Fibroblast of lung (primary cell): ENCODE results near the gene PELO. TPM values are rescaled to one million over a fixed set of nuclear protein-coding genes. Genes with fewer than 3 reads are reported as not detected.
A peak's percentile ranks its signal among the peaks of the same experiment; 100 is the strongest.

ENCODE experiments used
- DNase-seq, 2 donors: peaks; one replicate each; pipeline versions ENCODE4 v3.0.0 to v3.0.0-alpha.2; 2010; ENCODE audit warnings: low read depth in 2 of 2
- H2AFZ ChIP-seq: 2 replicates; pipeline ENCODE4 v1.5.1; 2012; ENCODE audit warnings: low read length, control low read depth, inconsistent platforms
- H3K27ac ChIP-seq: 2 replicates; pipeline ENCODE4 v1.5.1; 2011; ENCODE audit warnings: low read length, control low read depth; ENCODE audit not compliant: insufficient read depth
- H3K27me3 ChIP-seq: 2 replicates; pipeline ENCODE4 v1.5.1; 2011; ENCODE audit warnings: mild to moderate bottlenecking, low read length; ENCODE audit not compliant: control insufficient read depth, insufficient read depth
- H3K36me3 ChIP-seq: 2 replicates; pipeline ENCODE4 v1.5.1; 2011; ENCODE audit warnings: low read length; ENCODE audit not compliant: control insufficient read depth, insufficient read depth
- H3K4me1 ChIP-seq: 2 replicates; pipeline ENCODE4 v1.5.1; 2011; ENCODE audit warnings: low read length; ENCODE audit not compliant: control insufficient read depth, insufficient read depth; ENCODE audit errors: extremely low read depth
- H3K4me2 ChIP-seq: 2 replicates; pipeline ENCODE4 v1.5.1; 2011; ENCODE audit warnings: low read length, control low read depth; ENCODE audit not compliant: insufficient read depth; ENCODE audit errors: extremely low read depth
- H3K4me3 ChIP-seq, 4 experiments: fragments of 200-600 bp in 1 of 4; sonication (generic) in 1 of 4; replicated peaks in 1 of 4; 2 replicates each; pipeline ENCODE4 v1.5.1; 2011 to 2016; ENCODE audit warnings: low read length in 4 of 4, low read depth in 3 of 4, mild to moderate bottlenecking in 3 of 4, control low read depth in 2 of 4, inconsistent platforms in 1 of 4, mixed read lengths in 1 of 4; ENCODE audit not compliant: insufficient read depth in 1 of 4; ENCODE audit errors: control extremely low read depth in 1 of 4
- H3K79me2 ChIP-seq: 2 replicates; pipeline ENCODE4 v1.5.1; 2012; ENCODE audit warnings: mild to moderate bottlenecking, low read length, inconsistent platforms; ENCODE audit not compliant: control insufficient read depth, insufficient read depth
- H3K9ac ChIP-seq: 2 replicates; pipeline ENCODE4 v1.5.1; 2011; ENCODE audit warnings: mild to moderate bottlenecking, low read length, control low read depth; ENCODE audit not compliant: insufficient read depth
- H3K9me3 ChIP-seq: 2 replicates; pipeline ENCODE4 v1.5.1; 2012; ENCODE audit warnings: low read depth, low read length; ENCODE audit not compliant: control insufficient read depth, insufficient read depth
- H4K20me1 ChIP-seq: 2 replicates; pipeline ENCODE4 v1.5.1; 2011; ENCODE audit warnings: low read length; ENCODE audit not compliant: control insufficient read depth, insufficient read depth; ENCODE audit errors: extremely low read depth
- CTCF ChIP-seq, 2 donors: IDR thresholded peaks in 1 of 2; conservative IDR thresholded peaks in 1 of 2; 1 replicate in 1 of 2; 2 replicates in 1 of 2; pipeline ENCODE4 v1.5.1; 2011 to 2012; ENCODE audit warnings: low read length in 2 of 2, control low read depth in 1 of 2, inconsistent platforms in 1 of 2, low read depth in 1 of 2, mild to moderate bottlenecking in 1 of 2
- EZH2 ChIP-seq: IDR thresholded peaks from 2 replicates; pipeline ENCODE4 v1.5.1; 2012; ENCODE audit warnings: low read length, control low read depth, mild to moderate bottlenecking; ENCODE audit errors: missing control alignments
- polyA plus RNA-seq, 2 donors: library from polyadenylated mRNA; depleted of rRNA in 1 of 2; stranded (reverse) in 1 of 2; unstranded in 1 of 2; fragments of >200 nt; gene quantifications; 2 replicates each; pipeline ENCODE4 v1.2.1, GENCODE V29; 2011 to 2012; ENCODE audit warnings: missing spikeins in 1 of 2
- total RNA-seq: library from RNA; depleted of rRNA; stranded (reverse); fragments of >200 nt; gene quantifications from 2 replicates; pipeline ENCODE4 v1.2.1, GENCODE V29; 2014

The PELO gene
- total and polyA plus RNA-seq, 2 donors (not counting 1 experiment from before 2014, with no cell fraction given): 30.5 to 45.2 TPM

GRCh38 chr5:52789851-52790250 is 2.1 kb downstream of the PELO start:
- no peaks in the 10 kb centered on the region for H4K20me1 ChIP-seq
- H3K9ac ChIP-seq: no peak overlapping the region
- peak in 1 of 2 donors; percentile 17 for DNase-seq
- TF ChIP-seq EZH2: no peak
- H3K4me2 ChIP-seq: peak overlapping the region; percentile 81
- no peak overlapping the region for H3K27ac ChIP-seq
- peaks cover 2% of the 10 kb centered on the region for H3K36me3 ChIP-seq
- no peak overlapping the region for H2AFZ ChIP-seq
- peaks cover 47% of the 10 kb centered on the region for H3K79me2 ChIP-seq
- no peaks in the 10 kb centered on the region for H3K9me3 ChIP-seq
- H3K4me1 ChIP-seq: peaks cover 2% of the 10 kb centered on the region
- H3K27me3 ChIP-seq: no peaks in the 10 kb centered on the region
- peak overlapping the region; percentile 73 to 91 (median 80) for H3K4me3 ChIP-seq

- H3K4me1 ChIP-seq: peaks cover 2% of the 10 kb centered on the region
- no peak overlapping the region for H3K4me2 ChIP-seq
- no peak for DNase-seq
- H3K9ac ChIP-seq: no peak overlapping the region
- H4K20me1 ChIP-seq: no peaks in the 10 kb centered on the region
- H3K79me2 ChIP-seq: peaks cover 54% of the 10 kb centered on the region
- H3K36me3 ChIP-seq: peaks cover 2% of the 10 kb centered on the region
- no peak overlapping the region for H3K4me3 ChIP-seq
- H3K27me3 ChIP-seq: no peaks in the 10 kb centered on the region
- TF ChIP-seq EZH2 (no peak), CTCF (conservative IDR thresholded peaks at IDR 0.05 in 1 of 2, IDR thresholded peaks at IDR 0.05 in 1 of 2; ENCODE audit: low read depth in 1 of 2, low read length in 2 of 2) (no peak)
- no peaks in the 10 kb centered on the region for H3K9me3 ChIP-seq
- H3K27ac ChIP-seq: no peak overlapping the region
- no peak overlapping the region for H2AFZ ChIP-seq
Observed at GRCh38 chr5:52791366-52791765, 3.6 kb downstream of the PELO start.

GRCh38 chr5:52794519-52794918 is 6.8 kb downstream of the PELO start:
- no peak overlapping the region for H3K4me3 ChIP-seq
- H3K36me3 ChIP-seq: peaks cover 2% of the 10 kb centered on the region
- H2AFZ ChIP-seq: no peak overlapping the region
- H3K79me2 ChIP-seq: peaks cover 59% of the 10 kb centered on the region
- no peak overlapping the region for H3K27ac ChIP-seq
- peak overlapping the region; percentile 48 for H3K4me2 ChIP-seq
- no peaks in the 10 kb centered on the region for H3K9me3 ChIP-seq
- TF ChIP-seq EZH2 (no peak), CTCF (conservative IDR thresholded peaks at IDR 0.05 in 1 of 2, IDR thresholded peaks at IDR 0.05 in 1 of 2; ENCODE audit: low read depth in 1 of 2, low read length in 2 of 2) (no peak)
- peak in 1 of 2 donors; percentile 90 for DNase-seq
- no peaks in the 10 kb centered on the region for H3K27me3 ChIP-seq
- no peaks in the 10 kb centered on the region for H4K20me1 ChIP-seq
- peaks cover 9% of the 10 kb centered on the region for H3K4me1 ChIP-seq
- no peak overlapping the region for H3K9ac ChIP-seq
